Trophoblast cell (in vitro differentiated cells and primary cell): Measurements from ENCODE around the gene MALRD1.

Experiments used
- DNase-seq, 2 donors: peaks; one replicate each; pipeline ENCODE4 v3.0.0-alpha.2; 2016
- H2AFZ ChIP-seq: 2 replicates; pipeline ENCODE4 v1.6.1; 2013; ENCODE audit warnings: low read length, moderate library complexity, mild to moderate bottlenecking; ENCODE audit not compliant: insufficient read depth, poor library complexity
- H2AK5ac ChIP-seq: 2 replicates; pipeline ENCODE4 v1.6.1; 2013; ENCODE audit warnings: mild to moderate bottlenecking, low read length
- H2BK120ac ChIP-seq: 2 replicates; pipeline ENCODE4 v1.6.1; 2013; ENCODE audit warnings: low read length, mild to moderate bottlenecking, moderate library complexity; ENCODE audit not compliant: insufficient read depth, poor library complexity
- H2BK12ac ChIP-seq: 2 replicates; pipeline ENCODE4 v1.6.1; 2013; ENCODE audit warnings: mild to moderate bottlenecking, low read length, moderate library complexity
- H2BK5ac ChIP-seq: 2 replicates; pipeline ENCODE4 v1.6.1; 2013; ENCODE audit warnings: low read length, low read depth, moderate library complexity, mild to moderate bottlenecking; ENCODE audit not compliant: poor library complexity
- H3K14ac ChIP-seq: 2 replicates; pipeline ENCODE4 v1.6.1; 2013; ENCODE audit warnings: mild to moderate bottlenecking, low read length
- H3K18ac ChIP-seq: 2 replicates; pipeline ENCODE4 v1.6.1; 2013; ENCODE audit warnings: mild to moderate bottlenecking, low read length
- H3K23ac ChIP-seq: 2 replicates; pipeline ENCODE4 v1.6.1; 2013; ENCODE audit warnings: low read length
- H3K27ac ChIP-seq: 2 replicates; pipeline ENCODE4 v1.5.1; 2013; ENCODE audit warnings: low read depth, mild to moderate bottlenecking, inconsistent platforms, low read length, moderate library complexity
- H3K27me3 ChIP-seq: 2 replicates; pipeline ENCODE4 v1.6.1; 2013; ENCODE audit warnings: inconsistent platforms, mild to moderate bottlenecking, low read length, moderate library complexity; ENCODE audit not compliant: insufficient read depth
- H3K36me3 ChIP-seq, 2 experiments: 1 replicate in 1 of 2; 2 replicates in 1 of 2; pipeline ENCODE4 v1.6.1; 2013; ENCODE audit warnings: low read length in 2 of 2, mild to moderate bottlenecking in 2 of 2, moderate library complexity in 1 of 2; ENCODE audit not compliant: insufficient read depth in 2 of 2, control insufficient read depth in 1 of 2
- H3K4ac ChIP-seq: 2 replicates; pipeline ENCODE4 v1.6.1; 2013; ENCODE audit warnings: low read depth, mild to moderate bottlenecking, low read length, moderate library complexity
- H3K4me1 ChIP-seq, 2 experiments: 1 replicate in 1 of 2; 2 replicates in 1 of 2; pipeline ENCODE4 v1.6.1; 2013; ENCODE audit warnings: low read length in 2 of 2, mild to moderate bottlenecking in 2 of 2, moderate library complexity in 1 of 2; ENCODE audit not compliant: insufficient read depth in 2 of 2, control insufficient read depth in 1 of 2
- H3K4me2 ChIP-seq: 2 replicates; pipeline ENCODE4 v1.6.1; 2013; ENCODE audit warnings: inconsistent platforms, mild to moderate bottlenecking, low read length, moderate library complexity
- H3K4me3 ChIP-seq: 2 replicates; pipeline ENCODE4 v1.5.1; 2013; ENCODE audit warnings: mild to moderate bottlenecking, low read depth, low read length, inconsistent platforms
- H3K79me1 ChIP-seq: one replicate; pipeline ENCODE4 v1.6.1; 2013; ENCODE audit warnings: low read length
- H3K79me2 ChIP-seq: 2 replicates; pipeline ENCODE4 v1.6.1; 2013; ENCODE audit warnings: low read length, mild to moderate bottlenecking; ENCODE audit not compliant: control insufficient read depth, insufficient read depth, poor library complexity
- H3K9ac ChIP-seq: 2 replicates; pipeline ENCODE4 v1.6.1; 2013; ENCODE audit warnings: mild to moderate bottlenecking, low read length
- H3K9me3 ChIP-seq: 2 replicates; pipeline ENCODE4 v1.6.1; 2013; ENCODE audit warnings: low read depth, mild to moderate bottlenecking, control low read depth, inconsistent platforms, low read length; ENCODE audit not compliant: insufficient read depth
- H4K12ac ChIP-seq: 2 replicates; pipeline ENCODE4 v1.6.1; 2013; ENCODE audit warnings: low read depth, mild to moderate bottlenecking, low read length, moderate library complexity
- H4K8ac ChIP-seq: 2 replicates; pipeline ENCODE4 v1.6.1; 2013; ENCODE audit warnings: low read depth, mild to moderate bottlenecking, low read length, moderate library complexity
- H4K91ac ChIP-seq: one replicate; pipeline ENCODE4 v1.6.1; 2013; ENCODE audit warnings: low read depth, mild to moderate bottlenecking, low read length, moderate library complexity
- WGBS: extraction: QIAGEN DNeasy Blood & Tissue Kit; methylation state at CpG from one replicate; pipeline ENCODE4 v1.1.7; 2013; ENCODE audit warnings: missing lambda C conversion rate; ENCODE audit not compliant: insufficient read length, insufficient coverage; ENCODE audit errors: extremely low coverage; 5-methylcytosine and 5-hydroxymethylcytosine counted together

Gene MALRD1

DNA sequence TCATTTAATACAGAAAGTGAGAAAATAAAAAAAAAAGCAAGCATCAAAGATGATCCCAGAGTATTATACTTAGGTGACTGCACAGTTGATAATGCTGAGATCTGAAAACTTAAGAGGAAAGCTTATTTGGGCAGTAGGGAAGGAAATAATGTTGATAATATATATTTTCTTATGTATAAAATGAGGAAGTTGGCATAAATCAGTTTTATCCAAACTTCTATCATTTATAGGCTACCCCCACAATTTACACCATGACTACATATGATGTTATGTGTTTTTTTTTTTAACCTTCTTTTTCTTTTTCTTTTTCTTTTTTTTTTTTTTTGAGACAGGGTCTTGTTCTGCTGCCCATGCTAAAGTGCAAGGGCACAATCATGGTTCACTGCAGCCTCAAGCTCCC, 659.4 kb downstream of the MALRD1 start:
- H3K14ac ChIP-seq, result no peak overlapping the region
- no peaks in the 10 kb centered on the region for H3K27me3 ChIP-seq
- no peak overlapping the region for H3K4me3 ChIP-seq
- H3K4me2 ChIP-seq, result no peak overlapping the region
- H3K9ac ChIP-seq, result no peak overlapping the region
- H4K8ac ChIP-seq, result no peak overlapping the region
- no peak overlapping the region for H2BK12ac ChIP-seq
- no peak overlapping the region for H2BK120ac ChIP-seq
- no peak overlapping the region for H3K4ac ChIP-seq
- H3K36me3 ChIP-seq, result no peaks in the 10 kb centered on the region
- H3K4me1 ChIP-seq, result no peaks in the 10 kb centered on the region
- no peak overlapping the region for H3K18ac ChIP-seq
- no peak overlapping the region for H2AFZ ChIP-seq
- H3K23ac ChIP-seq, result no peak overlapping the region
- H3K27ac ChIP-seq, result no peak overlapping the region
- no peak overlapping the region for H2BK5ac ChIP-seq
- H3K9me3 ChIP-seq, result peaks cover 2% of the 10 kb centered on the region
- DNase-seq, result no peak
- H4K12ac ChIP-seq, result no peak overlapping the region
- H3K79me1 ChIP-seq, result no peaks in the 10 kb centered on the region
- H2AK5ac ChIP-seq, result no peak overlapping the region
- H4K91ac ChIP-seq, result no peak overlapping the region
- H3K79me2 ChIP-seq, result no peaks in the 10 kb centered on the region

DNA sequence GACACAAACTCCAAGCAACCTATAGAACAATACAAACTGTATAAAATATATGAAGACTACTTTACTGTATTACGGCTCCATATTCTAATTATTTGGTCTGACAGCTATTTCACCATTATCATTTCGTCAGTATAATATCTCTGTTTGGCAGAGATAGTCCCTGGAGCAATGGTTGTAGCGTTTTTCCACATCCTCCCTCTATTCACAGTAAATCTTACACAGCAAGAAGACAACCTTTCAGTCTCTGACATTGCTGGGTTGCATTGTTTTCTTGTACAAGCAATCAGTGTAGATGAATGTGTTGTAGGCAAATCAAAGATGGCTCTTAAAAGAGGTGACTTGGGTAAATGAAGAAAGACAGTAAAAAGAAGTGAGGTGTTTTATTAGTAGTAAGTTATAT, 662.0 kb downstream of the MALRD1 start:
- H2BK5ac ChIP-seq, result no peak overlapping the region
- no peaks in the 10 kb centered on the region for H3K27me3 ChIP-seq
- no peak overlapping the region for H3K23ac ChIP-seq
- H3K4me1 ChIP-seq, result no peaks in the 10 kb centered on the region
- H4K12ac ChIP-seq, result no peak overlapping the region
- H4K8ac ChIP-seq, result no peak overlapping the region
- WGBS, result no CpG with 5 or more reads among the region's 3 CpGs
- H3K9ac ChIP-seq, result no peak overlapping the region
- H3K9me3 ChIP-seq, result peaks cover 5% of the 10 kb centered on the region
- no peaks in the 10 kb centered on the region for H3K79me1 ChIP-seq
- H3K4ac ChIP-seq, result no peak overlapping the region
- no peaks in the 10 kb centered on the region for H3K36me3 ChIP-seq
- H3K79me2 ChIP-seq, result no peaks in the 10 kb centered on the region
- H3K4me3 ChIP-seq, result no peak overlapping the region
- no peak overlapping the region for H2BK120ac ChIP-seq
- no peak overlapping the region for H2BK12ac ChIP-seq
- no peak overlapping the region for H4K91ac ChIP-seq
- no peak overlapping the region for H3K14ac ChIP-seq
- no peak for DNase-seq
- no peak overlapping the region for H2AFZ ChIP-seq
- no peak overlapping the region for H3K27ac ChIP-seq
- H3K4me2 ChIP-seq, result no peak overlapping the region
- H2AK5ac ChIP-seq, result no peak overlapping the region
- no peak overlapping the region for H3K18ac ChIP-seq

DNA sequence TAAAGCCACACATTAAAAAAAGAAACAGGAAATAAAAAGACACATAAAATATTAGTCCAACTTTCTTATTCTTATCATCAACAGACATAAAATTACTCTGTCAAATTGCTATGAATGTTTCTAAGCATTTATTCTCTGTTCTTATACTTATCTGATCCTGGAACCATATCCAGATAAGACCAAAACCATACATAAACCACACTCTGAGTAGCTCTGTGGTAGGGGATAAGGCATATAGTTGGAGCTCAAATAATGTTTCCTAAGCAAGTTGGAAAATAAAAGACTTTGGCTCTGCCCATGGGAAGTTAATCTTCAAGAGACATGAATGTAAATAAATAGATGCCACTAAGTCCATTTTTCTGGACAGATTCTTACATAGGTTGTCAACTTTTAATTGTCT, 664.6 kb downstream of the MALRD1 start:
- H4K8ac ChIP-seq, result no peak overlapping the region
- no peaks in the 10 kb centered on the region for H3K4me1 ChIP-seq
- no peaks in the 10 kb centered on the region for H3K27me3 ChIP-seq
- H3K18ac ChIP-seq, result no peak overlapping the region
- H2BK12ac ChIP-seq, result no peak overlapping the region
- no peaks in the 10 kb centered on the region for H3K79me1 ChIP-seq
- no peak for DNase-seq
- H3K36me3 ChIP-seq, result no peaks in the 10 kb centered on the region
- H4K91ac ChIP-seq, result no peak overlapping the region
- no peak overlapping the region for H3K27ac ChIP-seq
- no peak overlapping the region for H2BK5ac ChIP-seq
- no peak overlapping the region for H3K4me2 ChIP-seq
- no peak overlapping the region for H3K9ac ChIP-seq
- H4K12ac ChIP-seq, result no peak overlapping the region
- no peak overlapping the region for H2BK120ac ChIP-seq
- H3K9me3 ChIP-seq, result peaks cover 5% of the 10 kb centered on the region
- no peak overlapping the region for H3K14ac ChIP-seq
- no peak overlapping the region for H3K23ac ChIP-seq
- H3K4ac ChIP-seq, result no peak overlapping the region
- no peak overlapping the region for H2AFZ ChIP-seq
- no peaks in the 10 kb centered on the region for H3K79me2 ChIP-seq
- no peak overlapping the region for H3K4me3 ChIP-seq
- H2AK5ac ChIP-seq, result no peak overlapping the region

DNA sequence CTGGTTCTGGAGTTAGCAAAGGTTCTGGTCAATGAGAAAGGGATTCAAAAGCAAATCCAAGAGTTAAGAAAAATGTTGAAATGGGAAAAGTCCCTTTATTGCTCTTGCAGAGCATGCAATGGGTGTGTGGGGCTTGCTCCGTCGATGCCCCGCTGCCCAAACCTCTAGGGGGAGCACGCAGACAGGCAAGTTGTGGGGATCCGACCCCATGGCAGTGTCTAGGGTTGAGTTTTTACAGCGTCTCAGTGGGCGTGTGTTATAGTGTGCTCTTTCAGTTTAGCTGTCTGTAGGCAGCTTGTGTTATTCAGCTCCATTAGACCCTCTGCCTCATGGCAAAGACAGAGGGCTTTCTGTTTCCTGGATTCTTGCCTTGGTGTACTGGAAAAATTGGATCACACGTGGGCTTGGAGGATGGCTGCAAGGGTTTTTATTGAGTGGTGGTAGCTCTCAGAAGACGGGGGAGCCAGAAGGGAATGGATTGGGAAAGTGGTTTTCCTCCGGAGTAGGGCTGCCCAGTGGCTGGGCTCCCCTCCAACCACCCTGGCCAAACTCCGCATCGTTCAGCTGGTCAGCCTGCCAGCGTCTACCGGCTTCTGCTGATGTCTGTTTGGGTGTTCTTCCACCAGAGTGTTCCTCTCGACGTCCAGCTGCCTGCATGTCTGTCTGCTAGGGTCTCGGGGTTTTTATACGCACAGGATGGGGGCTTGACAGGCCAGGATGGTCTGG, 665.4 kb downstream of the MALRD1 start:
- DNase-seq, result no peak
- no peak overlapping the region for H3K4ac ChIP-seq
- no peak overlapping the region for H3K27ac ChIP-seq
- H4K91ac ChIP-seq, result no peak overlapping the region
- no CpG with 5 or more reads among the region's 18 CpGs for WGBS
- peaks cover 5% of the 10 kb centered on the region for H3K9me3 ChIP-seq
- no peak overlapping the region for H3K18ac ChIP-seq
- H3K79me1 ChIP-seq, result no peaks in the 10 kb centered on the region
- no peak overlapping the region for H2BK12ac ChIP-seq
- H3K36me3 ChIP-seq, result no peaks in the 10 kb centered on the region
- no peak overlapping the region for H3K4me2 ChIP-seq
- no peak overlapping the region for H2BK120ac ChIP-seq
- no peaks in the 10 kb centered on the region for H3K79me2 ChIP-seq
- H4K8ac ChIP-seq, result no peak overlapping the region
- no peak overlapping the region for H2AK5ac ChIP-seq
- no peaks in the 10 kb centered on the region for H3K27me3 ChIP-seq
- no peak overlapping the region for H3K4me3 ChIP-seq
- H3K23ac ChIP-seq, result no peak overlapping the region
- H3K9ac ChIP-seq, result no peak overlapping the region
- H3K14ac ChIP-seq, result no peak overlapping the region
- H4K12ac ChIP-seq, result no peak overlapping the region
- no peak overlapping the region for H2BK5ac ChIP-seq
- no peak overlapping the region for H2AFZ ChIP-seq
- H3K4me1 ChIP-seq, result no peaks in the 10 kb centered on the region
